ENCODE results near the gene AMD1.

DNA sequence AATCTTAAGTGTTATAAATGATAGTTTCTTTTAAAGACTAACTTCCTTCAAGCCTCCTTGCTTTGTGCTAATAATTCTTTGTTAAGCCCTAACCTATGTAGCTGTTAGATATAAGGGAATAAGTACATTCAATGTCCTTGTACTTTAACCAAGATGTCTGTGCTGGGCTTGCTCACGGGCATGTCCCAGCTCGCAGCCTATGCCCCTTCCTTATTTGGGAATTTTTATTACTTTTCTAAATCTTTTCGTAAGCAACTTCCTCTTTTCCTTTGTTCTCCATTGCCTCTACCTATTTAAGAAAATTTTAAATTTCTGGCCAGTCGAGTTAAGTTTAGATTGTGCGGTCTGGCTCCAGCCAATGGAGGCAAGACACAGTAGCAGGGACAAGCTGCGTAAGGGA lies 33.3 kb upstream of the AMD1 start:
- TF ChIP-seq, protein P1, sequence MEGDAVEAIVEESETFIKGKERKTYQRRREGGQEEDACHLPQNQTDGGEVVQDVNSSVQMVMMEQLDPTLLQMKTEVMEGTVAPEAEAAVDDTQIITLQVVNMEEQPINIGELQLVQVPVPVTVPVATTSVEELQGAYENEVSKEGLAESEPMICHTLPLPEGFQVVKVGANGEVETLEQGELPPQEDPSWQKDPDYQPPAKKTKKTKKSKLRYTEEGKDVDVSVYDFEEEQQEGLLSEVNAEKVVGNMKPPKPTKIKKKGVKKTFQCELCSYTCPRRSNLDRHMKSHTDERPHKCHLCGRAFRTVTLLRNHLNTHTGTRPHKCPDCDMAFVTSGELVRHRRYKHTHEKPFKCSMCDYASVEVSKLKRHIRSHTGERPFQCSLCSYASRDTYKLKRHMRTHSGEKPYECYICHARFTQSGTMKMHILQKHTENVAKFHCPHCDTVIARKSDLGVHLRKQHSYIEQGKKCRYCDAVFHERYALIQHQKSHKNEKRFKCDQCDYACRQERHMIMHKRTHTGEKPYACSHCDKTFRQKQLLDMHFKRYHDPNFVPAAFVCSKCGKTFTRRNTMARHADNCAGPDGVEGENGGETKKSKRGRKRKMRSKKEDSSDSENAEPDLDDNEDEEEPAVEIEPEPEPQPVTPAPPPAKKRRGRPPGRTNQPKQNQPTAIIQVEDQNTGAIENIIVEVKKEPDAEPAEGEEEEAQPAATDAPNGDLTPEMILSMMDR (conservative IDR thresholded peaks at IDR 0.05 in 1 of 2, IDR thresholded peaks at IDR 0.05 in 1 of 2; ENCODE audit: extremely low read depth in 1 of 2, insufficient read depth in 1 of 2, low read depth in 1 of 2, low read length in 2 of 2) = no peak
- TF ChIP-seq EZH2 (IDR thresholded peaks at IDR 0.05; ENCODE audit: borderline replicate concordance, low read length) = no peak

All from mammary epithelial cell (primary cell).